SU-DHL-6 (cell line): ENCODE data around the gene RPL18A.

Experiments
- H2AFZ ChIP-seq: fragments of 200-600 bp; sonication (generic); 2 replicates; pipeline ENCODE4 v1.6.1; 2014; ENCODE audit warnings: low read depth, mild to moderate bottlenecking, moderate library complexity, mixed read lengths, antibody characterized with exemption, low read length; ENCODE audit not compliant: severe bottlenecking
- H3F3A ChIP-seq: fragments of 200-600 bp; shearing (Covaris generic); 2 replicates; pipeline ENCODE4 v1.6.0; 2016; ENCODE audit warnings: antibody characterized with exemption, mild to moderate bottlenecking; ENCODE audit not compliant: insufficient read depth
- H3K27ac ChIP-seq: fragments of 200-600 bp; sonication (generic); 2 replicates; pipeline ENCODE4 v1.5.1; 2016; ENCODE audit warnings: low read depth, mild to moderate bottlenecking, low read length, moderate library complexity, mixed read lengths
- H3K27me3 ChIP-seq: fragments of 200-600 bp; sonication (generic), shearing (Covaris generic); 2 replicates; pipeline ENCODE4 v1.6.0; 2014; ENCODE audit warnings: mild to moderate bottlenecking, low read length
- H3K36me3 ChIP-seq: fragments of 200-600 bp; sonication (generic); 2 replicates; pipeline ENCODE4 v1.6.1; 2014; ENCODE audit warnings: mild to moderate bottlenecking, low read length, mixed read lengths
- H3K4me2 ChIP-seq: fragments of 300-600, 200-600 bp; shearing (Covaris generic), sonication (generic); 2 replicates; pipeline ENCODE4 v1.6.0; 2014; ENCODE audit warnings: low read length, low read depth, mild to moderate bottlenecking; ENCODE audit not compliant: poor library complexity, severe bottlenecking
- H3K4me3 ChIP-seq: fragments of 200-600 bp; sonication (generic); 2 replicates; pipeline ENCODE4 v1.5.1; 2014; ENCODE audit warnings: antibody characterized with exemption, low read length, mild to moderate bottlenecking, mixed read lengths; ENCODE audit not compliant: insufficient read depth, poor library complexity, severe bottlenecking
- H3K79me2 ChIP-seq: fragments of 200-600 bp; sonication (generic); 2 replicates; pipeline ENCODE4 v1.6.1; 2014; ENCODE audit warnings: mild to moderate bottlenecking, low read length, moderate library complexity; ENCODE audit not compliant: insufficient read depth
- H3K9ac ChIP-seq: fragments of 200-600 bp; sonication (generic); 2 replicates; pipeline ENCODE4 v1.7.0; 2014; ENCODE audit warnings: mild to moderate bottlenecking, low read length
- H3K9me2 ChIP-seq: fragments of 200-600 bp; sonication (generic); replicated peaks from 2 replicates; pipeline ENCODE4 v1.6.1; 2014; ENCODE audit warnings: low read length; ENCODE audit not compliant: insufficient read depth
- H3K9me3 ChIP-seq: fragments of 200-600 bp; sonication (generic); 2 replicates; pipeline ENCODE4 v1.6.1; 2014; ENCODE audit warnings: low read length, mixed read lengths; ENCODE audit not compliant: insufficient read depth
- H4K20me1 ChIP-seq: fragments of 200-600 bp; sonication (generic); 2 replicates; pipeline ENCODE4 v1.6.1; 2014; ENCODE audit warnings: low read depth, mild to moderate bottlenecking, antibody characterized with exemption, low read length, moderate library complexity, mixed read lengths
- CTCF ChIP-seq: fragments of 200-600 bp; sonication (generic); IDR thresholded peaks from one replicate; pipeline ENCODE4 v1.5.1; 2017; ENCODE audit warnings: antibody characterized with exemption, mild to moderate bottlenecking, low read length, moderate library complexity; ENCODE audit not compliant: insufficient read depth, poor library complexity, severe bottlenecking
- EZH2phosphoT487 ChIP-seq: fragments of 200-600 bp; sonication (generic), shearing (Covaris generic); conservative IDR thresholded peaks from 2 replicates; pipeline ENCODE4 v1.6.1; 2018; ENCODE audit warnings: mild to moderate bottlenecking, antibody characterized with exemption, low read length, moderate library complexity, mixed read lengths

RPL18A gene

GRCh38 chr19:17866312-17866963 lies 6.7 kb downstream of the RPL18A start:
- H3K4me3 ChIP-seq = no peak overlapping the region

GRCh38 chr19:17866964-17867486 lies 7.3 kb downstream of the RPL18A start:
- Histone ChIP-seq H3K4me3 (no peak overlapping the region), H3K27me3 (no peaks in the 10 kb centered on the region), H3K9me2 (no peaks in the 10 kb centered on the region), H3K9me3 (no peaks in the 10 kb centered on the region), H4K20me1 (no peaks in the 10 kb centered on the region; the same call in 1 of the 2 replicates), H3K9ac (no peak overlapping the region), H3F3A (peaks cover 32% of the 10 kb centered on the region), H3K36me3 (peaks cover 6% of the 10 kb centered on the region; the same call in 1 of the 2 replicates), H3K4me2 (no peak overlapping the region), H2AFZ (no peak overlapping the region), H3K27ac (no peak overlapping the region), H3K79me2 (peaks cover 1% of the 10 kb centered on the region)
- TF ChIP-seq CTCF = no peak
- TF ChIP-seq EZH2phosphoT487 = no peak

More at GRCh38 chr19:17866312-17866963, 6.7 kb downstream of the RPL18A start:
- TF ChIP-seq CTCF (no peak), EZH2phosphoT487 (no peak)
- Histone ChIP-seq H4K20me1 (peaks cover 3% of the 10 kb centered on the region; the same call in 1 of the 2 replicates), H3F3A (peaks cover 37% of the 10 kb centered on the region), H3K27me3 (no peaks in the 10 kb centered on the region), H3K4me2 (no peak overlapping the region), H3K79me2 (peaks cover 7% of the 10 kb centered on the region), H3K9me2 (no peaks in the 10 kb centered on the region), H3K36me3 (peaks cover 11% of the 10 kb centered on the region), H2AFZ (no peak overlapping the region), H3K9ac (no peak overlapping the region), H3K9me3 (no peaks in the 10 kb centered on the region), H3K27ac (no peak overlapping the region)

- Histone ChIP-seq H3K4me2 (no peak overlapping the region), H4K20me1 (no peaks in the 10 kb centered on the region), H3K79me2 (no peaks in the 10 kb centered on the region), H3K9ac (no peak overlapping the region), H3K27ac (no peak overlapping the region), H3K36me3 (no peaks in the 10 kb centered on the region), H3K9me3 (no peaks in the 10 kb centered on the region), H2AFZ (no peak overlapping the region), H3K9me2 (no peaks in the 10 kb centered on the region), H3K27me3 (no peaks in the 10 kb centered on the region), H3K4me3 (no peak overlapping the region), H3F3A (peaks cover 21% of the 10 kb centered on the region)
- TF ChIP-seq EZH2phosphoT487 (no peak), CTCF (no peak)
Measured at GRCh38 chr19:17868669-17869068, 9.0 kb downstream of the RPL18A start.
